ENCODE results near the gene MLKL.

Gene MLKL

GRCh38 chr16:74651841-74652240 is 48.8 kb downstream of the MLKL start:
- Histone ChIP-seq H2AFZ (ENCODE audit: low read depth, low read length) (no peak overlapping the region), H3K4me1 (ENCODE audit: low read length) (no peaks in the 10 kb centered on the region), H3K9ac (ENCODE audit: low read length) (no peak overlapping the region), H3K4me2 (ENCODE audit: low read length) (no peak overlapping the region), H3K27ac (ENCODE audit: low read length) (no peak overlapping the region), H3K4me3 (ENCODE audit: low read length) (no peak overlapping the region), H3K79me2 (ENCODE audit: low read length) (peaks cover 97% of the 10 kb centered on the region), H4K20me1 (ENCODE audit: insufficient read depth, low read length) (peaks cover 41% of the 10 kb centered on the region), H3K27me3 (ENCODE audit: low read depth, low read length) (no peaks in the 10 kb centered on the region), H3K9me3 (ENCODE audit: insufficient read depth, low read length) (no peaks in the 10 kb centered on the region), H3K36me3 (replicated peaks; ENCODE audit: low read depth, low read length) (peaks cover 58% of the 10 kb centered on the region)
- TF ChIP-seq EZH2phosphoT487 (IDR thresholded peaks at IDR 0.05; ENCODE audit: low read depth) (no peak), CTCF (IDR thresholded peaks at IDR 0.05; ENCODE audit: low read depth, low read length) (no peak)

GRCh38 chr16:74650966-74651567 is 49.6 kb downstream of the MLKL start:
- Histone ChIP-seq H3K36me3 (replicated peaks; ENCODE audit: low read depth, low read length) (peaks cover 55% of the 10 kb centered on the region), H2AFZ (ENCODE audit: low read depth, low read length) (no peak overlapping the region), H3K4me2 (ENCODE audit: low read length) (no peak overlapping the region), H3K4me3 (ENCODE audit: low read length) (no peak overlapping the region), H4K20me1 (ENCODE audit: insufficient read depth, low read length) (peaks cover 36% of the 10 kb centered on the region), H3K9me3 (ENCODE audit: insufficient read depth, low read length) (no peaks in the 10 kb centered on the region), H3K4me1 (ENCODE audit: low read length) (no peaks in the 10 kb centered on the region), H3K9ac (ENCODE audit: low read length) (no peak overlapping the region), H3K27ac (ENCODE audit: low read length) (no peak overlapping the region), H3K27me3 (ENCODE audit: low read depth, low read length) (no peaks in the 10 kb centered on the region), H3K79me2 (ENCODE audit: low read length) (peaks cover 93% of the 10 kb centered on the region)
- TF ChIP-seq EZH2phosphoT487 (IDR thresholded peaks at IDR 0.05; ENCODE audit: low read depth), result no peak
- TF ChIP-seq CTCF (IDR thresholded peaks at IDR 0.05; ENCODE audit: low read depth, low read length), result peak; percentile 49

- Histone ChIP-seq H3K9ac (ENCODE audit: low read length) (no peak overlapping the region), H3K27me3 (ENCODE audit: low read depth, low read length) (no peaks in the 10 kb centered on the region), H3K9me3 (ENCODE audit: insufficient read depth, low read length) (no peaks in the 10 kb centered on the region), H3K4me1 (ENCODE audit: low read length) (no peaks in the 10 kb centered on the region), H3K4me2 (ENCODE audit: low read length) (no peak overlapping the region), H3K27ac (ENCODE audit: low read length) (no peak overlapping the region), H3K79me2 (ENCODE audit: low read length) (peaks cover 86% of the 10 kb centered on the region), H3K36me3 (replicated peaks; ENCODE audit: low read depth, low read length) (peaks cover 53% of the 10 kb centered on the region), H2AFZ (ENCODE audit: low read depth, low read length) (no peak overlapping the region), H4K20me1 (ENCODE audit: insufficient read depth, low read length) (peaks cover 31% of the 10 kb centered on the region), H3K4me3 (ENCODE audit: low read length) (no peak overlapping the region)
- TF ChIP-seq EZH2phosphoT487 (IDR thresholded peaks at IDR 0.05; ENCODE audit: low read depth), result no peak
- no peak for TF ChIP-seq CTCF (IDR thresholded peaks at IDR 0.05; ENCODE audit: low read depth, low read length)
Measured at GRCh38 chr16:74649839-74650504, 50.7 kb downstream of the MLKL start.

GRCh38 chr16:74641969-74642368 is 58.7 kb downstream of the MLKL start:
- no peak overlapping the region for H3K27ac ChIP-seq (ENCODE audit: low read length)
- no peaks in the 10 kb centered on the region for H3K27me3 ChIP-seq (ENCODE audit: low read depth, low read length)
- H4K20me1 ChIP-seq (ENCODE audit: insufficient read depth, low read length), result peaks cover 5% of the 10 kb centered on the region; the same call in 1 of the 2 replicates
- H3K36me3 ChIP-seq (replicated peaks; ENCODE audit: low read depth, low read length), result peaks cover 48% of the 10 kb centered on the region
- H3K4me1 ChIP-seq (ENCODE audit: low read length), result no peaks in the 10 kb centered on the region
- no peaks in the 10 kb centered on the region for H3K9me3 ChIP-seq (ENCODE audit: insufficient read depth, low read length)
- peaks cover 20% of the 10 kb centered on the region for H3K79me2 ChIP-seq (ENCODE audit: low read length)
- TF ChIP-seq EZH2phosphoT487 (IDR thresholded peaks at IDR 0.05; ENCODE audit: low read depth), result no peak
- TF ChIP-seq CTCF (IDR thresholded peaks at IDR 0.05; ENCODE audit: low read depth, low read length), result no peak
- no peak overlapping the region for H3K4me3 ChIP-seq (ENCODE audit: low read length)
- H3K4me2 ChIP-seq (ENCODE audit: low read length), result no peak overlapping the region
- no peak overlapping the region for H2AFZ ChIP-seq (ENCODE audit: low read depth, low read length)
- H3K9ac ChIP-seq (ENCODE audit: low read length), result no peak overlapping the region

All from OCI-LY3 (cell line).